Activated T-cell treated with anti-CD3 and anti-CD28 coated beads for 1 hour (primary cell): ENCODE data around the gene TNFSF13B.

ENCODE experiments used
- DNase-seq: peaks from one replicate; pipeline ENCODE4 v3.0.0-alpha.2; 2020; ENCODE audit warnings: low read depth

TNFSF13B gene

GRCh38 chr13:108349269-108349668 lies 79.8 kb downstream of the TNFSF13B start:
- DNase-seq, result no peak

GRCh38 chr13:108350579-108350978 lies 81.1 kb downstream of the TNFSF13B start:
- no peak for DNase-seq

GRCh38 chr13:108352599-108352998 lies 83.1 kb downstream of the TNFSF13B start:
- no peak for DNase-seq

- DNase-seq, result no peak
These were observed 87.7 kb downstream of the TNFSF13B start for GRCh38 chr13:108357228-108357627.
